Trophoblast cell (in vitro differentiated cells and primary cell): ENCODE results near the gene SPRING1.

Experiments
- DNase-seq, 2 donors: peaks; one replicate each; pipeline ENCODE4 v3.0.0-alpha.2; 2016
- H2AFZ ChIP-seq: 2 replicates; pipeline ENCODE4 v1.6.1; 2013; ENCODE audit warnings: low read length, moderate library complexity, mild to moderate bottlenecking; ENCODE audit not compliant: insufficient read depth, poor library complexity
- H2AK5ac ChIP-seq: 2 replicates; pipeline ENCODE4 v1.6.1; 2013; ENCODE audit warnings: mild to moderate bottlenecking, low read length
- H2BK120ac ChIP-seq: 2 replicates; pipeline ENCODE4 v1.6.1; 2013; ENCODE audit warnings: low read length, mild to moderate bottlenecking, moderate library complexity; ENCODE audit not compliant: insufficient read depth, poor library complexity
- H2BK12ac ChIP-seq: 2 replicates; pipeline ENCODE4 v1.6.1; 2013; ENCODE audit warnings: mild to moderate bottlenecking, low read length, moderate library complexity
- H2BK5ac ChIP-seq: 2 replicates; pipeline ENCODE4 v1.6.1; 2013; ENCODE audit warnings: low read length, low read depth, moderate library complexity, mild to moderate bottlenecking; ENCODE audit not compliant: poor library complexity
- H3K14ac ChIP-seq: 2 replicates; pipeline ENCODE4 v1.6.1; 2013; ENCODE audit warnings: mild to moderate bottlenecking, low read length
- H3K18ac ChIP-seq: 2 replicates; pipeline ENCODE4 v1.6.1; 2013; ENCODE audit warnings: mild to moderate bottlenecking, low read length
- H3K23ac ChIP-seq: 2 replicates; pipeline ENCODE4 v1.6.1; 2013; ENCODE audit warnings: low read length
- H3K27ac ChIP-seq: 2 replicates; pipeline ENCODE4 v1.5.1; 2013; ENCODE audit warnings: low read depth, mild to moderate bottlenecking, inconsistent platforms, low read length, moderate library complexity
- H3K27me3 ChIP-seq: 2 replicates; pipeline ENCODE4 v1.6.1; 2013; ENCODE audit warnings: inconsistent platforms, mild to moderate bottlenecking, low read length, moderate library complexity; ENCODE audit not compliant: insufficient read depth
- H3K36me3 ChIP-seq, 2 experiments: 1 replicate in 1 of 2; 2 replicates in 1 of 2; pipeline ENCODE4 v1.6.1; 2013; ENCODE audit warnings: low read length in 2 of 2, mild to moderate bottlenecking in 2 of 2, moderate library complexity in 1 of 2; ENCODE audit not compliant: insufficient read depth in 2 of 2, control insufficient read depth in 1 of 2
- H3K4ac ChIP-seq: 2 replicates; pipeline ENCODE4 v1.6.1; 2013; ENCODE audit warnings: low read depth, mild to moderate bottlenecking, low read length, moderate library complexity
- H3K4me1 ChIP-seq, 2 experiments: 1 replicate in 1 of 2; 2 replicates in 1 of 2; pipeline ENCODE4 v1.6.1; 2013; ENCODE audit warnings: low read length in 2 of 2, mild to moderate bottlenecking in 2 of 2, moderate library complexity in 1 of 2; ENCODE audit not compliant: insufficient read depth in 2 of 2, control insufficient read depth in 1 of 2
- H3K4me2 ChIP-seq: 2 replicates; pipeline ENCODE4 v1.6.1; 2013; ENCODE audit warnings: inconsistent platforms, mild to moderate bottlenecking, low read length, moderate library complexity
- H3K4me3 ChIP-seq: 2 replicates; pipeline ENCODE4 v1.5.1; 2013; ENCODE audit warnings: mild to moderate bottlenecking, low read depth, low read length, inconsistent platforms
- H3K79me1 ChIP-seq: one replicate; pipeline ENCODE4 v1.6.1; 2013; ENCODE audit warnings: low read length
- H3K79me2 ChIP-seq: 2 replicates; pipeline ENCODE4 v1.6.1; 2013; ENCODE audit warnings: low read length, mild to moderate bottlenecking; ENCODE audit not compliant: control insufficient read depth, insufficient read depth, poor library complexity
- H3K9ac ChIP-seq: 2 replicates; pipeline ENCODE4 v1.6.1; 2013; ENCODE audit warnings: mild to moderate bottlenecking, low read length
- H3K9me3 ChIP-seq: 2 replicates; pipeline ENCODE4 v1.6.1; 2013; ENCODE audit warnings: low read depth, mild to moderate bottlenecking, control low read depth, inconsistent platforms, low read length; ENCODE audit not compliant: insufficient read depth
- H4K12ac ChIP-seq: 2 replicates; pipeline ENCODE4 v1.6.1; 2013; ENCODE audit warnings: low read depth, mild to moderate bottlenecking, low read length, moderate library complexity
- H4K8ac ChIP-seq: 2 replicates; pipeline ENCODE4 v1.6.1; 2013; ENCODE audit warnings: low read depth, mild to moderate bottlenecking, low read length, moderate library complexity
- H4K91ac ChIP-seq: one replicate; pipeline ENCODE4 v1.6.1; 2013; ENCODE audit warnings: low read depth, mild to moderate bottlenecking, low read length, moderate library complexity
- WGBS: extraction: QIAGEN DNeasy Blood & Tissue Kit; methylation state at CpG from one replicate; pipeline ENCODE4 v1.1.7; 2013; ENCODE audit warnings: missing lambda C conversion rate; ENCODE audit not compliant: insufficient read length, insufficient coverage; ENCODE audit errors: extremely low coverage; 5-methylcytosine and 5-hydroxymethylcytosine counted together

SPRING1 gene

DNA sequence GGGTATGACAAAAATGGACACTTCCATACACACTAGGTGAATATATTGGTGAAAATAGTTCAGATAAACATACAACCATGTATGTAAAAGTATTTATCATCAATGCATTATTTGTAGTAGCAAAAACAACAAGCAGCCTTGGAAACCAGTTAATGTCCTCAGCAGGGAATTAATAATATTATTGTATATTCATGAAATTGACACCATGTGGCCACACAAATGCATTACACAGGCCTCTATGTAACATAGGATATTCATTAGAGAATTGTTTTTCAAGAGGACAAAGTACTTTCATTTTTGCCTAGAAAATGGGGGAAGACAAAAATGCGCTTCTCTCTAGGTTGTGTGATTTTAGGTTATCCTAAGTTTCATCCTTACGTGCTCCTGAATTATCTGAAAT is 24.3 kb downstream of the SPRING1 start:
- no peak overlapping the region for H4K8ac ChIP-seq
- H3K9ac ChIP-seq = no peak overlapping the region
- no peaks in the 10 kb centered on the region for H3K27me3 ChIP-seq
- no peak overlapping the region for H3K23ac ChIP-seq
- no peaks in the 10 kb centered on the region for H3K4me1 ChIP-seq
- peaks cover 15 to 29% of the 10 kb centered on the region in 2 experiments for H3K36me3 ChIP-seq
- no peaks in the 10 kb centered on the region for H3K79me1 ChIP-seq
- H2BK120ac ChIP-seq = no peak overlapping the region
- H2AFZ ChIP-seq = no peak overlapping the region
- no peak overlapping the region for H4K91ac ChIP-seq
- H3K4ac ChIP-seq = no peak overlapping the region
- DNase-seq = no peak
- H2AK5ac ChIP-seq = no peak overlapping the region
- H3K9me3 ChIP-seq = no peaks in the 10 kb centered on the region
- no peak overlapping the region for H2BK12ac ChIP-seq
- no peaks in the 10 kb centered on the region for H3K79me2 ChIP-seq
- no peak overlapping the region for H3K4me2 ChIP-seq
- no peak overlapping the region for H2BK5ac ChIP-seq
- WGBS = no CpG with 5 or more reads among the region's 2 CpGs
- H3K27ac ChIP-seq = no peak overlapping the region
- H3K4me3 ChIP-seq = no peak overlapping the region
- no peak overlapping the region for H3K14ac ChIP-seq
- no peak overlapping the region for H4K12ac ChIP-seq
- H3K18ac ChIP-seq = no peak overlapping the region

DNA sequence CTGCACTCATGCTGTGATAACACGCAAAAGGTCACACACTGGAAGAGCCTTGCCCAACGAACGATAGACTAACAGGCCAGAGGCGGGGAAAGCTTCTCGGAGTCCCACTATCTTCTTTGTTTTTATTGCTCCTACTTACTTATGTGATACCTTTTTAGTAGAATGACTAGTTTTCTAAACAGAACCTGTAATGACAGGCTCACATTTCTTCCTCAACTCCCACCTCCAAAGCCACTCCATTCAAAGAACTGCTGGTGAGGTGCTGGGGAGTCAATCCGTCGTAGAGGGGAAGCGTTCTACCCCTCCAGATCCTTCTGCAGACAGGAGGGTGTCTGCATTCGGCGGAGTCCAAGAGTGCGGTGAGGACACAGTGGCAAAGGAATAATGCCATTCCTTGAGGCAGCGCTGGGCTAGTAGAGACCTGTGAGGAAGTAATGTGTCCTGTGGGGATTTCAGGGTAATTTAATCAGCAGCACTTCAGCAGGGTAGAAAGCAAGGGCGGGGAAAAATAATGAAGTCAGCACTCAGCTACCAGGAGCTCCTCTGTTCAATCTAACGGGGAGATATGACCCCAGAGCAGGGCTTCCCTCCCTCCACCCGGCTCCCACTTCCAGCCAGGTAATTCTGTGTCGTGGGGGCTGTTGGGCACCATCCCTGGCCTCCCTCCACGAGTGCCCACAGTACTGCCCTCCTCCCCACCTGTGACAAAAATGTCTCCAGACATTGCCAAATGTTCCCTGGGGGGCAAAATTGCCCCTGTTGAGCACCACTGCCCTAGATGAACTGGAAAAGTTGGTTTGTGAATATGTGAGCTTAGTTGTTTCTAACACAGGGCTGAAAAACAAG is 25.2 kb downstream of the SPRING1 start:
- Histone ChIP-seq H3K27ac (no peak overlapping the region), H4K12ac (no peak overlapping the region)

DNA sequence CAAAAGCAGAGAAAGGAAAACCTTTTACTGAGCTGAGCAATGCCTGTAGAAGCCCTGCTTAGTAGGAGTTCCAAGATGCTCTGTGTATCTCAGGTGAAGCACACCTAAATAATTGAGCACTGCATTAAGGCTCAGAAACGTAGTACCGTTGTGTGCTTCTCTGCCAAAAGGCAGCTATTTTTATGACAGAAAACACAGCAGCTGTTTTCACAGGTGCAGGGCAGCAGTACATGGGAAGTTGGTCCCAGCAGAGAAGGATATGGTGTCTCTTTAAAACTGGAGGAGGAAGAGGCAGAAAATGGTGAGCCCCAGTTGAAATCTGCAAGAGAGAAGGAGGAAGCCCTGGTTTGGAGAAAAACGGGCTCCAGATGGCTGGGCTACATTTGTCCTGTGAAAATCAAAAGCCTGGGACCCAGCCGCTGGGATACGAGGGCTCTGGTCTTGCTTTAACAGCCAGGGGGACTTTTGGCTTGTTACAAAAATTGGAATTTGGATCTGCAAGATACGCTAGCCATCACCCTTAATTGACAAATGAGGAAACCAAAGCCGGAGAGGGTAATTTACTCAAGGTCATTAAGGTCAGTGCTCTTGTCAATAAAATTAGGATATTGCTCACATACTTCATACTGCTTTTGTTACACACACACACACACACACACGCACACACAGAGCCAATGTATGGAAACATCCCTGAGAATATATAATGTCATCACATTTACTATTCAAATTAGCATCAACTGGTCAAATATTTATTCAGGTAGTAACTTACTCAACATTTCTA is 27.3 kb downstream of the SPRING1 start:
- no peak overlapping the region for H3K9ac ChIP-seq
- no peak overlapping the region for H3K4ac ChIP-seq
- no peak overlapping the region for H2BK12ac ChIP-seq
- no peak overlapping the region for H3K14ac ChIP-seq
- H3K4me1 ChIP-seq = no peaks in the 10 kb centered on the region
- no peaks in the 10 kb centered on the region for H3K9me3 ChIP-seq
- H2BK5ac ChIP-seq = no peak overlapping the region
- no peak overlapping the region for H4K8ac ChIP-seq
- peaks cover 9 to 12% of the 10 kb centered on the region in 2 experiments for H3K36me3 ChIP-seq
- H3K79me2 ChIP-seq = no peaks in the 10 kb centered on the region
- H3K27me3 ChIP-seq = no peaks in the 10 kb centered on the region
- H3K23ac ChIP-seq = no peak overlapping the region
- no peak overlapping the region for H2AFZ ChIP-seq
- no peak overlapping the region for H2BK120ac ChIP-seq
- no peak overlapping the region for H4K91ac ChIP-seq
- H3K27ac ChIP-seq = no peak overlapping the region
- no peak for DNase-seq
- no peak overlapping the region for H4K12ac ChIP-seq
- H3K18ac ChIP-seq = no peak overlapping the region
- H3K4me3 ChIP-seq = no peak overlapping the region
- no CpG with 5 or more reads among the region's 8 CpGs for WGBS
- no peaks in the 10 kb centered on the region for H3K79me1 ChIP-seq
- H2AK5ac ChIP-seq = no peak overlapping the region
- H3K4me2 ChIP-seq = no peak overlapping the region

More for the DNA sequence above, 25.2 kb downstream of the SPRING1 start:
- Histone ChIP-seq H4K8ac (no peak overlapping the region), H3K79me1 (no peaks in the 10 kb centered on the region), H2AFZ (no peak overlapping the region), H3K4me2 (no peak overlapping the region), H4K91ac (no peak overlapping the region), H3K23ac (no peak overlapping the region), H3K9ac (no peak overlapping the region), H3K14ac (no peak overlapping the region), H3K4me3 (no peak overlapping the region), H2BK12ac (no peak overlapping the region), H3K36me3 (peaks cover 14 to 25% of the 10 kb centered on the region in 2 experiments), H3K79me2 (no peaks in the 10 kb centered on the region), H2BK5ac (no peak overlapping the region), H2AK5ac (no peak overlapping the region), H3K9me3 (no peaks in the 10 kb centered on the region), H2BK120ac (no peak overlapping the region), H3K4ac (no peak overlapping the region), H3K18ac (no peak overlapping the region), H3K27me3 (no peaks in the 10 kb centered on the region), H3K4me1 (no peaks in the 10 kb centered on the region)
- no CpG with 5 or more reads among the region's 17 CpGs for WGBS
- DNase-seq = no peak

DNA sequence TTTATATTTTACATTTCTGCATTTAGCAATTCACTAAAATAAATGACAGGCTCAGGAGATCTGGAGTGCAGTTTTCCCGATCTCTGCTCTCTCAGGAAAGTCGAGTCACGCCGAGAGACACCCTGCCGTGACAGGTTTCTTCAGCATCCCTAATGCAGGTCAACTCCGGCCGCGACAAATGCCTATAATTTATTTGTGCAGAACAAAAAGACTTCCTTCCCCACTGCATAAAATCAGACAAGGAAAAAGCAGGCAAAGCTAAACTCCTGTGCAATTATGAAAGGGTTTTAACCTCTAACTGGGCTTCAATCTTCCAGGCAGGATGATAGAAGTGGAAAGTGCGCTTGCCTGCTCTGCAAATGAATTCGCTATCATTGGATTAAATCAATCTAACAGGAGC is 28.1 kb downstream of the SPRING1 start:
- Histone ChIP-seq H3K9ac (no peak overlapping the region), H3K4me2 (no peak overlapping the region), H2BK12ac (no peak overlapping the region), H3K4ac (no peak overlapping the region), H3K4me3 (no peak overlapping the region), H2BK5ac (no peak overlapping the region), H2AFZ (no peak overlapping the region), H3K36me3 (peaks cover 4 to 5% of the 10 kb centered on the region in 2 experiments), H3K14ac (no peak overlapping the region), H3K27me3 (no peaks in the 10 kb centered on the region), H3K79me2 (no peaks in the 10 kb centered on the region), H3K4me1 (no peaks in the 10 kb centered on the region), H3K9me3 (no peaks in the 10 kb centered on the region), H3K79me1 (no peaks in the 10 kb centered on the region), H2AK5ac (no peak overlapping the region), H4K8ac (no peak overlapping the region), H4K91ac (no peak overlapping the region), H3K23ac (no peak overlapping the region), H3K27ac (no peak overlapping the region), H3K18ac (no peak overlapping the region), H4K12ac (no peak overlapping the region), H2BK120ac (no peak overlapping the region)
- WGBS = no CpG with 5 or more reads among the region's 10 CpGs
- no peak for DNase-seq
